GM12891 (cell line): Measurements from ENCODE around the gene IZUMO2.

Experiments
- PAX5 ChIP-seq: IDR thresholded peaks from 2 replicates; pipeline ENCODE4 v1.6.1; 2011; ENCODE audit warnings: low read length, moderate library complexity, mild to moderate bottlenecking; ENCODE audit not compliant: insufficient read depth, severe bottlenecking
- POLR2A ChIP-seq: IDR thresholded peaks from 2 replicates; pipeline ENCODE4 v1.6.1; 2011; ENCODE audit warnings: low read depth, low read length, control low read depth
- POLR2AphosphoS5 ChIP-seq: IDR thresholded peaks from 2 replicates; pipeline ENCODE4 v1.6.1; 2011; ENCODE audit warnings: low read depth, low read length, control low read depth
- POU2F2 ChIP-seq: IDR thresholded peaks from 2 replicates; pipeline ENCODE4 v1.6.1; 2011; ENCODE audit warnings: low read depth, mild to moderate bottlenecking, control low read depth, low read length, moderate library complexity
- SPI1 ChIP-seq: IDR thresholded peaks from 2 replicates; pipeline ENCODE4 v1.6.1; 2011; ENCODE audit warnings: low read depth, low read length, control low read depth
- TAF1 ChIP-seq: IDR thresholded peaks from 2 replicates; pipeline ENCODE4 v1.6.1; 2011; ENCODE audit warnings: low read depth, low read length, control low read depth

DNA sequence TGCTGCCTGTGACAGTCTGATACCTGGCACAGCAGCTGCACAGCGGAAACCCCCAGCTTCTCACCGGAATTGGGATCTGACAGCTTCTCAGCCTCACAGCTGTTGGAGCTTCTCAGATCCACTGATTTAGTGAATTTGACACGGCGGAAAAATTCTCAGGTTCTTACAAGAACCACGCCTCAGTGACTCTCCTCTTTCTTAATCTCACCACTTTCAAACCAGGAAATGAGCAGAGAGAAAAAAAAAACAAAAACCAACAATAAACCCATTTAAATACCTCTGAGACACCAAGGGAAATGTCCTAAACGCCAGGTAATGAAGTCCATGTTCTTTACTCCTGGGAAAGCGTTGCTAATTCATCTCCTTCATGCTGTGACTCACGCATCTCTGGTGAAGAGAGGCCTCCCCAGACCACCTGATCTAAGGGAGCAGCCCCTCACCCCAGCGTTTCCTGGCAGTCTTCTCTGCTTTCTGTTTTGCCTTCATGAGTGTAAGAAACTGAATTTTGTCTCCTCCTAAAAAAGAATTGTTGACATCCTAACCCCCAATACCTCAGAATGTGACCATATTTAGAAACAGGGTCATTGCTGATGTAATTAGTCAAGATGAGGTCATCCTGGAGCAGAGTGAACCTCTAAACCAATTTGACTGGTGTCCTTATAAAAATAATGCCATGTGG lies 15.9 kb upstream of the IZUMO2 start:
- no peak for TF ChIP-seq POLR2A
- TF ChIP-seq TAF1, result no peak
- TF ChIP-seq POLR2AphosphoS5, result no peak
- no peak for TF ChIP-seq SPI1
- TF ChIP-seq POU2F2, result no peak
- no peak for TF ChIP-seq PAX5
